Activated T-cell treated with anti-CD3 and anti-CD28 coated beads for 4 hours (primary cell): Measurements from ENCODE around the gene SH2D4B.

Source experiments
- DNase-seq: peaks from one replicate; pipeline ENCODE4 v3.0.0-alpha.2; 2020

The SH2D4B gene

DNA sequence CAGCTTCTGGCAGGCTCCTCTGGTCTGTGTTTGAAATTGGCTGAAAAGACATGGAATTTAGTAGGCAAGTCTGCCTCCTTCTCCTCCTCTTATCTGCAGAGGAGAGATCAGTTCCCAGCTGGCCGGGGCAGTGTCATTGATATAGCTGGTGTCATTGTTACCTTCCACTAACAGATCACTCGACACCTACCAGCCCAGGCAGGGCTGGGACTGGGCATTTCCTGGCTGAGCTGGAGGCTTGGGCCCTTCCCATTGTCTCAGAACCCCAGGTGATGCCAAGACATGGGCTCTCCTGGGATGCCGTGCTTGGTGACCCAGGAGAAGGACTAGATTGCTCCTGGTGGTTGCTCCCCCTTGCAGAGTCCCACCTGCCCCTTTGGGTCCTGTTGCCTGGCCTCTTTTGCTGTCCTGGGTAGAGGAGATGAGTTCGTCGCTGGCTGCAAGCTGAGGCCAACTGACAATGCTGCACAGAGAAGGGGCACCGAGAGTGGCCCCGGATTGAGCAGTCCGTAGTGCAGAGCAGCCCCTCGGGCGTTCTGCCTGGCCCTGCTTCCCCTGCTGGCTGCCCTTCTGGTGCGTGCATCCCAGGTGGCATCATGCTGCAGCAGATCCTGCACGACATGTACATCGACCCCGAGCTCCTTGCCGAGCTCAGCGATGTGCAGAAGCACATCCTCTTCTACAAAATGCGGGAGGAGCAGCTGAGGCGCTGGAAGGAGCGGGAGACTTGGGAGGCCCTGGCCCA is at the start of gene SH2D4B:
TSS of gene SH2D4B (plus strand) at position 167 of the 745 bp plus-strand sequence. CDS start at position 597, 430 bp downstream.
- DNase-seq = no peak

DNA sequence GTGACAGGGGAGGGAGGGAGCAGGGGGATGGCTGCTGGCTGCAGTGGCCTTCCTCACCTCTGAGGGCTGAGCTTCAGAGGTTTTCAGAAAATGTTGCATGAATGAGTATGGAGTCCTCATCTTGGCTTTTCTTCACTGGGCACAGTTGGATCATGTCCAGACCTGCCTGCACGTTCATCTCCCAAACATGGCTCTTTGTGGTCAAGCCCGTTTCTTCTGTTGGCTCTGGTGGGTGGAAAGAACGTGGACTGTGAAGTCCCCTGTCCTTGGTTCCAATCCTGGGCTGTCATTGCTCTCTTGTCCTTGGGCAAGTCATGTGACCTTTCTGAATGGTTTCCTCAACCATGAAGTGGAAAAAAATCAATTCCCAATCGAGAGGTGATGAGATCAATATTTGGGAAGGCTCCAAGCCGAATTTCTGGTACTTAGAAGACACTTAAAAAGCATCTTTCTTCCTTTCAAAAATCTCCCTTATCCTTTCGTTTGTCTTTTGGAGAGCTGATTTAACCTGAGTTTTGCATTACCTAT is 49.1 kb upstream of the SH2D4B start:
- DNase-seq = no peak

DNA sequence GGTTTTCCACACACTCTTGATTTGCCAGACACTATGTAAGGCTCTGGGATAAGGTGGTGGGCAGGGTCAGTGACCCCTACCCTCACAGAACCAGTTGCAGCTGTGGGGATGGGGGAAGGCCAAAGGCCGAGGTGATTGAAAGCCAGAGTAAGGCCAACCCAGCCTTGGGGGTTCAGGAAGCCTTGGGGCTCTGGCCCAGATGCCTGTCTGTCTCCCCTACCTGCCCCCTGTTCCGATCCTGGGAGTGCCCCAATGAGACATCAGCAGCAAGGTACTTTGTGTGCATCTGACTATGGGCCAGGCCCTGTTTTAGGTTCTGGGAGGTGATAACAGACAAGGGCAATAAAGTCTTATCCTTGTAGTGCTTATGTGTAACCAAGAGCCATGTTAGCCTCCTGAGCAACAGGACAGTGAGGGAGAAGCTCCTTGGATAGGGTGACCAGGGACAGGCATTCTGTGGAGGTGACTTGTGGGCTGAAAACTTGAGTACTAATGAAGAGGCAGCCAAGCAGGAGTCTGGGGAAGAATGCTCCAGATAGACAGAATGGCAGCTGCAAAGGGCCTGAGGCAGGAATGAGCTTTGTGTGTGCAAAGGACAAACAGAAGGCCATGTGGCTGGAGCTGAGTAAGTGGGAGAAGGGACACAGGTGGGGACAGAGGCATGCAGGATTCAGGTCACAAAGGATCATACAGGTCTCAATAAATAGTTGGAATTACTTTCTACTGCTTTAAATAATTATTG is 48.2 kb upstream of the SH2D4B start:
- no peak for DNase-seq

DNA sequence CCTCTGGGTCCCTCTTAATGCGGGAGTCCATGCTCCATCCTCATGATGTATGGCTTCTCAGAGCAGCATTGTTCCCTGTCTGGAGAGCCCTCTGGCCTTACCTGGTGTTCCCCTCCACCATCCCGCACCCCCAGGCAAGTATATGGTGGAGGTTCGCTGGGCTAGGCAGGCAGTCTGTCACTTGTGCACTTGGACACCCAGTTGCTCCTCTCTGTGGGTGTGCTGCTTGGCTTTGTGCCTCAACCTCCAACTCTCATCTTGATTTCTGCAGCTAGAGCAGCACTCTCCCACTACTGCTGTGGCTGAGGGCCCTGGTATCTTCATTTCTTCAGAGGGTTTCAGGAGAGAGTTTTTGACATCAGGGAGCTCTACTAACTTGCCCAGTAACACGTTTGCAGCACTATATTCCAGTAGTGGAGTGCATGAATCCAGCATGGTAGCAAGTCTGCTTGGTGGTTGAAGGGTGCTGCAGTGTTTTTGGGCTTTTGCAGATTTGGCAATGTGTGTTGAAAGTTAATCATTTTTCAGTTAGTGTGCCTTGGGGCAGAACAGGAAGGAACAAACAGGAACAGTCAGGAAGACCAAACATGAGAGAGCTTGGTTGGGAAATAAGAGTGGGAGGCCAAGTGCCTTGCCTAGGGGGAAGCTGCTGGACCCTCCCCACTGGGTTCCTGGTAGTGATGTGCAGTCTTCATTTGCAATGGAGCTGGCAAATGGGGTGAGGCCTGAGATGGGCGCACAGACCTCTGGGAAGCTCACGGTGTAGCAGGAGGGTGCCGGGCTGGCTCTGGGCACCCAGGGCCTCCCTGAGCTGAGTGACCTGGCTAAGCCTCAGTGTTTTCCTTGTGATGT is 46.2 kb upstream of the SH2D4B start:
- DNase-seq = no peak

DNA sequence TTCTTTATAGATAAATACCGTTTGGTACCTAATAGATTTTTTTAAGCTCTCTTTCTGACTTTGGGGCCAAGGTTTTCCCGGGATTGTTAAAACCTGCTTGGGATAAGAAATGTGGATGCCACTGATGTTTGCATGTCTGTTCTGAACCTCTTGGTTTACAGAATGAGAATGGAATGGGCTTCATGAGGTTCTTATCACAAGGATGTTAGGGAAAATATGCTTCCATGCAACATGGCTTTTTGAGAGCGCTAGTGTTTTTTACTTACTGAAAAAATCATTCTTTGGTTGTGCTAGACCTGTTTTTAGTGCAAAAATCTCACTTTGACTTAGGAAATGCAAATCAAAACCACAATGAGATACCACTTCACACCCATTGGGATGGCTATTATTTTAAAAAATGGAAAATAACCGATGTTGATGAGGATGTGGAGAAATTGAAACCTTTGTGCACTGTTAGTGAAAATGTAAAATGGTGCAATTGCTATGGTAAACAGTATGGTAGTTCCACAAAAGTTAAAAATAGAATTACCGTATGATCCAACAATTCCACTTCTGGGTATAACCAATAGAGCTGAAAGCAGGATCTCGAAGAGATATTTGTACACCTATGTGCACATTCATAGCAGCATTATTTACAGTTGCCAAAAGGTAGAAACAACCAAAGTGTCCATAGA is 44.7 kb upstream of the SH2D4B start:
- DNase-seq = no peak

DNA sequence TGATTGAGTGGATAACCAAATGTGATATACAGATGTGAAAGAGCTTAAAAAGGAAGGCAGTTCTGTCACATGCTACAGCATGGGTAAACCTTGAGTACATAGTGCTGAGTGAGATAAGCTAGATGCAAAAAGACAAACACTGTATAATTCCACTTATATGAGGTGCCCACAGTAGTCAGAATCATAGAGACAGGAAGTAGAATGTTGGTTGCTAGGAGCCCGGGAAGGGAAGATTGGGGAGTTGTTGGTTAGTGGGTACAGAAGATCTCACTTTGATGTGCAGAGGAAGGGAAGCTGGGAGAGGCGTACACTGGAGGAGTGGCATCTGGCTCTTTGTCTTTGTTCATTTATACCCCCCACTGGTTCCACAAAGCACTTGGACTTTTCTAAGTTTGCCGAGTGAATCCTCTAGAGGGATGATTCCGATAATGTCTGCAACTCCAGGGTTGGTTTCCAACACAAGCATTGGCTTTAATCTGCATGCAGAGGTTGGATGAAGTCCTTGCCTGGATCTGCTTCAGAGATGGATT is 44.1 kb upstream of the SH2D4B start:
- no peak for DNase-seq

DNA sequence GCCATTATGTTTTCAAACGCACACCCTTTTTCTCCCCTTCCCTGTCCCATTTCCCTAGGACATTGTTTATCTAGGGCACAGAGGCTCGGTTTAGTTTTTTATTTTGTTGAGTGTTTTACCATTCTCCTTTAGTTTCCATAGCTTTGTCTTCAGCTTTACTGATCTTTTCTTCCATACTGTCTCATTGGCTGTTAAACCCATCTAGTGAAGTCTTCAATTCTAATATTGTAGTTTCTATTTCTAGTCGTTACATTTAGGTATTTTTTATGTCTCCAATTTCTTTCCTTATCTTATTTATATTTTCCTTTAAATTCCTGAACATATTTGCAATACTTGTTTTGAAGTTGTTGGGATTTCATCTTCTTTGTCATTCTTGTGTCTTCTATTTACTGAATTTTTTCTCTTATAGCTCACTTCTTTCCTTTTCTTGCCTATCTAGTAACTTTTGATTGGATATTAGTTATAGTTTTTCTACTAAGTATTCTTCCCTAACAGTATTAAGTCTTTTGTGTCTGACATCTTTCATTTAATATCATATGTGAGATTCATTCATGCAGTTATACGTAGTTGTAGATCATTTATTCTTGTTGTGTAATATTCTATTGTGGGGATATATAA is 41.0 kb upstream of the SH2D4B start:
- no peak for DNase-seq

DNA sequence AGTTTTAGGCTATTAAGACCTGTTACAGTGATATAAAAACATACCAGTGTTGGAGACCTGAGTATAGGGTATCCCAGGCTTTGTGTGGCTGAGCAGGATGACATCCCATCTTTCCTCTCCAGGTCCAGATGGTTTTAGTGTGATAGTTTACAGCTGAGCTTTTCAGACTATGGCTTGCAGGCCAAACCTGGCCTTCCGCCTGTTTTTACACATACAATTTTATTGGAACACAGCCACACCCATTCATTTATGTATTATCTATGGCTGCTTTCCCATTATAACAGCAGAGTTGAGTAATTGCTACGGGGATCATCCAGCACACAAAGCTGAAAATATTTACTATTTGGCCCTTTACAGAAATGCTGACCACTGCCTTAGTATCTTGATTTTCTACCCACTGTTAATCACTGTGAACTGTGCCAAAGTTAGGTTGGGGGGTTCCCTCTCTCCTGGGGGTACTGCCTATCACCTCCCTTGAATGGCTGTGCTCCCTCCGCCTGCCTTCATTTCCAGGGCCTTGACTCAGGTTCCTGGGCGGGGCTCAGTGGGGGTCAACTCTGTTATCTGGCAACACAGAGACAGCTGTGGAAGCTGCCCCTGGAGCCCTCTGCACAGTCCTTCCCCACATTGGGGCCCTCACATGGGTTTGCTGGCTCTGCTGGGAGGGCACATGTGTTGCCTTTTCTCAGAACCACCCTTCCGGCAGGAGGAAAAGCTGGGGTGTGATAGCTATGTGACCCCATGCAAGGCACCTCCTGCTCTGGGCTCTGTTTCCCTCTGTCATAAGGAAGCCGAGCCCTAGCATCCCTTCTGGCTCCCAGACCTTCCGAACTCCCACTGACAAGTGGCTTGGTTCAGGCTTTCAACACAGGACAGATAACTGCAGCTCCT is 40.3 kb upstream of the SH2D4B start:
- no peak for DNase-seq

DNA sequence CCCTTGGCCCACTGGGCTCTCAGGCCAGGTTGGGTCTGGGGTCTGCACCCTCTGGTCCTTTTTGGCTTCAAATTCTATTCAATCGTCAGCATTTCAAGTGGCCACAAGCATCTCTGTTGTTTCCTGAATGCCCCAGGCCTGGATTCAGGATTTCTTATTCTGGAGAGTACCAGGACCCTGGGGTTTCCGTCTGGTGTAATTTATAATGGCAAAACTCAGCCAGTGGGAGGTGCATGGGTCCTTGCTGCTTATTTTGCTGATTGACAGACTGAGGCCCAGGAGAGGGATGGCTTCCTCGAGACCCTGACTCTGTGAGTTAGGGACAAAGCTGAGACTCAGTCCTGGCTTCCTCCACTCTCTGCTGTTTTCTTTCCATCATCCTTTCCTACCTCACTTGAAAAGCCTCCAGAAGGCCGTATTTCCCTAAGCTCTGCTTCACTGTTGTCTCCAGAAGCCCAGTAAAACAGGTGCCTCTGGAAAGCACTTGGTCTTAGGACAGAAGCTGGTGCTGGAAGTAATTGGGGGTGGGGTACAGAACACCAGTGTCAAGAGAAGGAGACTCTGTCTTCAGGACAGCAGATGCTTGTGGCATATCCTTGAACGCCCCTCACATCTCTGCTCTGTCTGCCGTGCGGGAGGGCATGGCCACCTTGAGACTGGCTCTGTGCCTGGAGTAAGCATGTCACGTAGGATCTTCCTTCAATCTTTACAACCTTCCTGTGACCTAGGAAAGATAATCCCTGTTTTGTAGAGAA is 39.4 kb upstream of the SH2D4B start:
- DNase-seq = no peak

DNA sequence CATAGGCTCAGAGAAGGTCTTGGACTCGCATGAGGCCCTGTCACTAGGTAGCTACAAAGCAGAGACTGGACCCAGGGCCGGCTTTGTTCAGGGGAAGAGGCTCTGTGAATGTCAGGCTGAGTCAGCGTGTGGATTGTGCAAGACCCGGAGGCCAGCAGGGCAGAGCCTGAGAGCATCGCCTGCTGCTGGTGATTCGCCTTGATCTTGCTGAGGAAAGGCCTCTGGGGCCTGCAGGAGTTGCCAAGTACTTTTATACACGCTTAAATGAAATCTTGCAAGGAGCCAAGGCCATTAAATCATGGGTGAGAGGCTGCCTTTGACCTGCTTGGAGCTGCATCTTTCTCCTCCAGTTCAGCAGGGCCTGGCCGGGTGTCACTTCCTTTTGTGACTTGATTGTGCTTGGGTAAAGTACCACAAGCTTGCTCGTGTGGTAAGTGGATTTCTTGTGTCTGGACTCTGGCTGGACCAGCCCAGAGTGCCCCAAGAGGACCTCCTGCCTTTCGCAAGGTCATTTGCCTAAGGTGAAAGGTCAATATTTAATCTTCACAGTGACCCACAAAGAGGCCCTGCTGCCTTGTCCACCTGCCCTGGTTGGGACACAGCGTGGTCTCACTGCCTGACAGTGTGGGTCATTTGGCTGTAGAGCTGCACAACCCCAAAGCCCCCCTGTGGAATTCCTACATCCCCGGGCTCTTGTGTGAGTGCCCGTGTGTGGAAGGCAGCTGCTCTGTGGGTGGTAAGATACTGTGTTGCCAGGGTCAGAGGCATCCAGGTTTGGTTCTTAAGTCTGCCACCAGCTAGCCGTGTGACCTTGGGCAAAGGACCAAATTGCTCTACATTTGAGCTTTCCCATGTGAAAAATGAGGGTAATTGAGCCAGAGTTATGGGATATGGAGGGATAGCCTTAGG is 38.6 kb upstream of the SH2D4B start:
- DNase-seq = peak; percentile 37

DNA sequence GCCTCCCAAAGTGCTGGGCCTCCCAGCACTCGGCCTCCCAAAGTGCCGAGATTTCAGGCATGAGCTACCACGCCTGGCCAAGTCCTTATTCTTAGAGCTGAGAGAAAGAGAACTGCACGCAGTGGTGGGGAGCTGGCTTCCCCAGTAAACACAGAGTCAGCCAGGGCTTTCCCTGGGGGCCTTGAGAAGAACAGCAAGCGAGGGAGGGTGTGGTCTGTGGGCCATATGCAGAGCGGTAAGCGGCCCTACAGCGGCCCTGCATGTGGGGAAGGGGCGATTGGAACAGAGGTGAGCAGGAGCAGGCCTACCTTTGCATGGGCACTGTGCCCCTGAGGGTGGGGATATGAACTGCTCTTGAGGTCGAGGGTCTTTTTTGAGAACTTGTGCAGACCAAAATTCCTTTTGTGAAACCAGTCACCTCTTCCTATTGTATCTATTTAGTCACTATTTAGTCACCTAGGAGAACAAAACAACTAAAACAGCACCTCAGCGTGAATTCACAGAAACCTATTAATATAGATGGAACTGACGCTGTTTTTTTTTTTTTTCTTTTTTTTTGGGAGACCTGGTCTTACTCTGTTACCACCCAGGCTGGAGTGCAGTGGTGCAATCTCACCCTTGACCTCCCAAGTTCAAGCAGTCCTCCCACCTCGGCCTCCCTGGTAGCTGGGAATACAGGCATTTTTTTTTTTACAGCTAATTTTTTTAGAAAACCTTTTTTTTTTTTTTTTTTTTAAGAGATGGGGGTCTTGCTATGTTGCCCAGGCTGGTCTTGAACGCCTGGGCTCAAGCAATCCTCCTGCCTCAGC is 36.9 kb upstream of the SH2D4B start:
- DNase-seq = no peak

DNA sequence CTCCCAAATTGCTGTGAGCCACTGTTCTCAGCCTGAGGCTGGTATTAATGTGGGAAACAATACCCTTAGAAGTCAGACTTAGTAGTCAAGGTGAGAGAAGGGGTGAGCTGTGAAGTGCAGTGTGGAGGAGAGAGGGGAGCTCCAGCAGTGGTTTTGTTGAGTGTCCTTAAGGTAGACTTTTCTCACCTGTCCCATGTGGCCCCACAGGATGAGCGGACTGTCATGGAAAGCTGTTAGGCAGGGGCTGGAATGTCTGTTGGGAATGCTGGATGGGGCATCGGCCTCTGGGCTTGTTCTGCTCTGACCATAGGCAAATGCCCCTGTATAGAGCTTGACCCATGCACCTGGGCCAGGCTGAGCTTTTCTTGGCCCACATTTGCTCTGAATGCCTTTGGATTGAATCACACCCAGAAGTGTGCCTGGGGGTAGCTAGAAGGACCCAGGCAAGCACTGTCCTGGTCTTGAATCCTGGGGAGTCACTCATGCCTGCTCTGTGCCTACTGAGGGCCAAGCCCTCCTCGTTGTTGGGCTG is 36.3 kb upstream of the SH2D4B start:
- no peak for DNase-seq

DNA sequence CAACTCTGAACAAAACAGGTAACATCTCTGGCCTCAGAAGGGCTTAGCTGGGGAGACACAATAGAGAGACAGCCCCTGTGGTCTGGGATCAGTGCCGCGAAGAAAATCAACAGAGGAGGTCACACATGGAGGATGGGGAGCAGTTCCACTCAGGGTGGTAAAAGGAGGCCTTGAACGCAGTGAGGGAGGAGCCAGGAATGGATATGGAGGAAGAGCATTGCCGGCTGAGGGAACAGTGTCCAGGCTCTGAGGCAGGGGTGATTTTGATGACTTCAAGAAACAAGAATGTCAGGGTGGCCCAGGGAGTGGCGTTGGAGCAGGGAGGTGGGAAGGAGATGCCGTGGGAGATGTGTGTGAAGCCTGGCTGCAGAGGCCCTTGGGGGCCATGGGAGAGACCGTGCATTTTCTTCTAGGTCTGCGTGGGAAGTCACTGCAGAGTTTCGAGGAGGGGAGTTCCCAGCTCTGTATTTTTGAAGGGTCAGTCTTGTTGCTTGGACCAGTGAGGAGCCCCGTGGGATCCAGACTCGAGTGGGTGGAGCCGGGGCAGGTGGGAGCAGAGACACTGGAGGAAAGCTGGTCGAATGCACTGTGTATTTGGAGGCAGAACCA is 35.7 kb upstream of the SH2D4B start:
- DNase-seq = no peak

DNA sequence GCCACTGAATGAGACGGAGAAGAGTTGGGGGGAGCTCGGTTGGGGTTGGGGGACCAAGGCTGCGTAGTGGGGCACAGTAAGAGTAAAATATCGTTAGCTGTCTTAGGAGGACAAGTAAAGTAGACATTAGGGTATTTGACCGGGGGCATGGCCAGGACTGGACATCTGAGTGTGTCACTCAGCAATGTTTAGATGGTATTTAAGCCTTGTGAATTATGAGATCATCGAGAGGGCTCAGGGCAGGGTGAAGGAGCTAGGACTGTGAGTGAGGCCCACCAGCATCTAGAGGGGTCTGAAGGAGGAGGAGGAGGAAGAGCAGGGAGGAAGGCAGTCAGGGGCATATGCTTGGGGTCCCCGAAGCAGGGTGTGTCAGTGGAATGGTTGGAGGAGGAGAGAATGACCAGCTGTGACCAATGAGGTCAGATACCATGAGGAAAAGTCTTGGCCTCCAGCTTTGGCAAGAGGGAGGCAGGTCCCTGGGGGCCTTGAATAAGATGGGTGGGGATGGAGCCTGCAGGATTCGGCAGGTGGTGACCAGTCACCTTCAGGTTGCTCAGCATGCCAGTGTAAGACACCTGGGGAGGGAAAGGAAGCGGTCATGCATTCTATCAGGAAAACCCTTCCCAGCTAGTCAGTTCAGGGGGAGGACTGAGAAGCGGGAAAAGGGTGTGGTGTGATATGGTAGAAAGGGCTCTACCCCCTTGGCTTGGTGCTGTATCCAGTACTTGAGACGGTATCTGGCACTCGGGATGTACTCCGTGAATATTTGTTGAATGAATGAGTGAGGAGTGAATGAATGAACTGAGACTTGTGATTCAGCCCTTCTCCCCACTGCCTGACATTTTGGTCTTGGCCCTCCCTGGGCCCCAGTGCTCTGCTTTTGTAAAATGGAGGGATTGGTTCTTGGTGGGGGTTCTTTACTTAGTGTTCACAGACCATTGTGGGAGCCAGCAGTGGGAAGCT is 34.8 kb upstream of the SH2D4B start:
- DNase-seq = no peak

DNA sequence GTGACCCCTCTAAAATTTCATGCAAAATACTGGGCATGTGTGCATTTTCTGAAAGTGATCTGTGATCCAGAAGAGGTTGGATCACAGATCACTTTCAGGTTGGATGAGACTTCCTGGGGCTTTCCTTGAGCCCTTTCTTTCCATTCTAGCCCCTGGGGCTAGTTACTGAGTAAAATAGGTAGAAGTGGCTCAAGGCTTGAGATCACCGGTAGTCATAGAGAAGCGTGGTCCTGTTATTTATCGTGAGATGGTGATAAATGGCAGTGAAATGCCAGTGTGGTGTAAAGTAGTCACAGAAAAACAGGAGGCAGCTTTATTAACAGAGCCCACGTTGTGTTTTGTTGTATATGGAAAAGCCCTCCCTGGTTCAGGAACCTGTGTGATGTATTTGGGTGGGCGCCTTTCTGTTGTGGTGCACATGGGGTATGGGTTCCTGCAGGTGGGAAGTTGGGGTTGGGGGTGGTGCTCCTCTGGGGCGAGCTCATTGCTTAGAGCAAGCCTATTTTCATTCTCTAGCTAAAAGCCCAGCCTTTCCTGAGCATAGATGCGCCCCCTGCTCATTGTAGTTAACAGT is 34.0 kb upstream of the SH2D4B start:
- no peak for DNase-seq
